IMR-90 (cell line): ENCODE measurements around the gene ZNF778.

Experiments
- BHLHE40 ChIP-seq: fragments of 150-350 bp; IDR thresholded peaks from 2 replicates; pipeline ENCODE4 v1.6.1; 2016; ENCODE audit warnings: mild to moderate bottlenecking, low read depth, low read length
- CEBPB ChIP-seq: IDR thresholded peaks from 2 replicates; pipeline ENCODE4 v1.6.1; 2012; ENCODE audit warnings: low read depth, low read length, improper control_type of control experiment
- CTCF ChIP-seq: conservative IDR thresholded peaks from 2 replicates; pipeline ENCODE4 v1.5.1; 2012; ENCODE audit warnings: mild to moderate bottlenecking, low read depth, low read length, improper control_type of control experiment
- ELK1 ChIP-seq: fragments of 150-350 bp; IDR thresholded peaks from 2 replicates; pipeline ENCODE4 v1.6.1; 2016; ENCODE audit warnings: low read depth, mild to moderate bottlenecking, low read length, moderate library complexity, borderline replicate concordance
- FOS ChIP-seq: fragments of 150-350 bp; IDR thresholded peaks from 2 replicates; pipeline ENCODE4 v1.6.1; 2016; ENCODE audit warnings: low read depth, low read length
- MAFK ChIP-seq: IDR thresholded peaks from 2 replicates; pipeline ENCODE4 v1.6.1; 2012; ENCODE audit warnings: low read depth, low read length, improper control_type of control experiment
- MXI1 ChIP-seq: IDR thresholded peaks from 2 replicates; pipeline ENCODE4 v1.6.1; 2012; ENCODE audit warnings: low read depth, mild to moderate bottlenecking, low read length, moderate library complexity, borderline replicate concordance
- POLR2A ChIP-seq: IDR thresholded peaks from 2 replicates; pipeline ENCODE4 v1.6.1; 2012; ENCODE audit warnings: mild to moderate bottlenecking, low read depth, low read length
- RAD21 ChIP-seq: IDR thresholded peaks from 2 replicates; pipeline ENCODE4 v1.6.1; 2012; ENCODE audit warnings: low read length, improper control_type of control experiment
- RCOR1 ChIP-seq: IDR thresholded peaks from 2 replicates; pipeline ENCODE4 v1.6.1; 2012; ENCODE audit warnings: mild to moderate bottlenecking, low read length, improper control_type of control experiment; ENCODE audit not compliant: insufficient replicate concordance
- RFX5 ChIP-seq: IDR thresholded peaks from 2 replicates; pipeline ENCODE4 v1.8.0; 2012; ENCODE audit warnings: low read depth, mild to moderate bottlenecking, low read length, moderate library complexity
- SMC3 ChIP-seq: fragments of 150-350 bp; IDR thresholded peaks from 2 replicates; pipeline ENCODE4 v1.6.1; 2016; ENCODE audit warnings: low read depth, mild to moderate bottlenecking, antibody characterized with exemption, low read length, moderate library complexity
- USF2 ChIP-seq: fragments of 150-350 bp; IDR thresholded peaks from 2 replicates; pipeline ENCODE4 v1.6.1; 2017; ENCODE audit warnings: mild to moderate bottlenecking, antibody characterized with exemption, low read length, low read depth

GRCh38 chr16:89190150-89190958 is 27.1 kb upstream of the ZNF778 start:
- TF ChIP-seq CTCF (no peak), USF2 (no peak), POLR2A (no peak), MAFK (no peak), MXI1 (no peak), CEBPB (no peak), RFX5 (no peak), RAD21 (no peak), ELK1 (no peak), BHLHE40 (no peak), FOS (no peak), RCOR1 (no peak), SMC3 (no peak)
